Measurements from ENCODE around the gene WFDC1.
"Not testable (repeated sequence)": the region's sequence is repeated elsewhere in the genome, so short reads cannot be mapped to it uniquely, and the experiment has no call there.

The WFDC1 gene

DNA sequence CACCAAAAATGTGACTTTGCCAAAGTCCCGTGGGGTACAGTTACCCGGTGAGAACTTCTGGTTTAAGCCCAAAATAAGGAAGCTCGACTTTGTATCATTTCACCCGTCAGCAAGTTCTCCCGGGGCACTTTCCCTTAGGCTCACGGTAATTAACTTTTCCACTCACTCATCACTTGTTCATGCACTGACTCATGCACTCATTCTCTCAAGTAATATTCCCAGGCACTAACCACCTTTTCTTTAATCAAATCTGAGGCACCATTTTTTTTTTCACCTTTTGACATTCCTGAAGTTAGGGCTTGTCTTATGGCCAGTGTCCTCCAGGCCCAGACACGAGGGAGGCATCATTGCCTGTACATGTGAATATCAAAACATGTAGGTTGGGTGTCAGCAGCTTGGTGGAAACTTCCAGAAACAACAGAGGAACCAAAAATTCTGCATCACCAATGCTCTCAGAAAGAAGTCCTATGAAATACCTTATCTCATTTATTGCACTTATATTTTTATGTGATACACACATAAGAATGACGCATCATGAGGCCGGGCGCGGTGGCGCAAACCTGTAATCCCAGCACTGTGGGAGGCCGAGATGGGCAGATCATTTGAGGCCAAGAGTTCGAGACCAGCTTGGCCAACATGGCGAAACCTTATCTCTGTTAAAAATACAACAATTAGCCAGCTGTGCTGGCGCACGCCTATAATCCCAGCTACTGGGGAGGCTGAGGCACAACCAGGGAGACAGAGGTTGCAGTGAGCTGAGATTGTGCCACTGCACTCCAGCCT, 37.5 kb downstream of the WFDC1 start:
- no peak overlapping the region for H3K4me3 ChIP-seq

DNA sequence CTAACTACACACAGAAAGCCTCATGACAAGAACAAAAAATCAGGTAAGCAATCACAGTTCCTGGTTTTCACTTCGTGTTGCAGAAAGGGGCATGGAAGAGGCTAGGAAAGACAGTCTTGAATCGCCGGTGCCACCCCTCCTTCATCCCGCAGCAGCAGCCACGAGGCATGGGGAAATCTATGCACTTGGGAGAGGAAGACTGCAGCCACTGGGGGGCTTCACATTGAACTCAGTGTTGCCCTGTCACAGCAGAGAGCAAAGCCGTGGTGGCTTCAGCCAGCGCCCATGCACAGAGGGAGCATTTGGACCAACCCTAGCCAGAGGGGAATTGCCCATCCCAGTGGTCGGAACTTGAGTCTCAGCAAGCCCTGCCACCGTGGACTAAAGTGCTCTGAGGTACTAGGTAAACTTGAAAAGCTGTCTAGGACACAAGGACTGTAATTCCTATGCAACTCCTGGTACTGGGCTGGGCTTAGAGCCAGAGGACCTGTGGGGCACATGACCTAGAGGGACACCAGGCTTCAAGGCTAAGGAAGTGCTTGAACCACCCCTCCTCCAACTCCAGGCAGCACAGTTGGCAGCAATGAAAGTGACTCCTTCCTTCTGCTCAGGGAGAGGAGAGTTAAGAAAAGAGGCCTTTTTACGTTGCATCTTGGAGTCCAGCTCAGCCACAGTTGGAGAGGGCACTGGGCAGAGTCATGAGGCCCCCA, 38.5 kb downstream of the WFDC1 start:
- no peak overlapping the region for H3K27ac ChIP-seq
- DNase-seq (ENCODE audit: low spot score): no peak
- TF ChIP-seq, protein P1, sequence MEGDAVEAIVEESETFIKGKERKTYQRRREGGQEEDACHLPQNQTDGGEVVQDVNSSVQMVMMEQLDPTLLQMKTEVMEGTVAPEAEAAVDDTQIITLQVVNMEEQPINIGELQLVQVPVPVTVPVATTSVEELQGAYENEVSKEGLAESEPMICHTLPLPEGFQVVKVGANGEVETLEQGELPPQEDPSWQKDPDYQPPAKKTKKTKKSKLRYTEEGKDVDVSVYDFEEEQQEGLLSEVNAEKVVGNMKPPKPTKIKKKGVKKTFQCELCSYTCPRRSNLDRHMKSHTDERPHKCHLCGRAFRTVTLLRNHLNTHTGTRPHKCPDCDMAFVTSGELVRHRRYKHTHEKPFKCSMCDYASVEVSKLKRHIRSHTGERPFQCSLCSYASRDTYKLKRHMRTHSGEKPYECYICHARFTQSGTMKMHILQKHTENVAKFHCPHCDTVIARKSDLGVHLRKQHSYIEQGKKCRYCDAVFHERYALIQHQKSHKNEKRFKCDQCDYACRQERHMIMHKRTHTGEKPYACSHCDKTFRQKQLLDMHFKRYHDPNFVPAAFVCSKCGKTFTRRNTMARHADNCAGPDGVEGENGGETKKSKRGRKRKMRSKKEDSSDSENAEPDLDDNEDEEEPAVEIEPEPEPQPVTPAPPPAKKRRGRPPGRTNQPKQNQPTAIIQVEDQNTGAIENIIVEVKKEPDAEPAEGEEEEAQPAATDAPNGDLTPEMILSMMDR (IDR thresholded peaks at IDR 0.05): no peak
- H3K4me3 ChIP-seq: no peak overlapping the region

More for the DNA sequence above, 37.5 kb downstream of the WFDC1 start:
- TF ChIP-seq, protein P1 (IDR thresholded peaks at IDR 0.05): no peak
- no peak for DNase-seq (ENCODE audit: low spot score)
- no peak overlapping the region for H3K27ac ChIP-seq

DNA sequence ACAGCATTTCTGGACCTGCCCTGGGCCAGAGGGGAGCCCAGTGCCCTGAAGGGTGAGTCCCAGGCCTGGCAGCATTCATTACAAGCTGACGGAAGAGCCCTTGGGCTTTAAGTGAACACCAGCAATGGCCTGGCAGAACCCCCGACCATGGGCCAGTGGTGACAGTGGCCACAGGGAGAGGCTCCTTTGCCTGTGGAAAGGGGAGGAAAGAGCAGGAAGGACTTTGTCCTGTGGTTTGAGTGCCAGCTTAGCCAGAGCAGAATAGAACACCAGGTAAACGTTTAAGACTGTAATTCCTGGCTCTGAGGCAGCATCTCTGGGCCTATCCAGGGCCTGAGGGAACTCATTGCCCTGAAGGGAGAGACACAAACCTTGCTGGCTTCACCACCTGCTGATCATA, 39.4 kb downstream of the WFDC1 start:
- DNase-seq (ENCODE audit: low spot score): no peak
- no peak overlapping the region for H3K27ac ChIP-seq
- TF ChIP-seq, protein P1 (IDR thresholded peaks at IDR 0.05): no peak
- H3K4me3 ChIP-seq: no peak overlapping the region

DNA sequence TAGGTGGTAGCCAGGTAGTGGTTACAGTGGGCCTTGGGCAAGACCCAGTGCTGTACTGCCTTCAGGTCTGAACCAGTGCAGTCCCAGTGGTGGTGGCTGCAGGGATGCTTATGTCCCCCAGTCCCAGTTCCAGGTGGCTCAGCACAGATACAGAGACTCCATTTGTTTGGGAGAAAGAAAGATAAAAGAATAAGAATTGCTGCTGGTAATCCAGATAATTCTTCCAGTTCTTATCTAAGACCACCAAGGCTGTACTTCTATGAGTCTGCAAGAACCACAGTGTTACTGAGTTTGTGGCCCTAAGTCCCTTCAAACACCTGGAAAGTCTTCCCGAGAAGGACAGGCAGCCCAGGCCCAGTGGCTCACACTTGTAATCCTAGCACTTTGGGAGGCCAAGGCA, 39.8 kb downstream of the WFDC1 start:
- Histone ChIP-seq H3K27ac (no peak overlapping the region), H3K4me3 (no peak overlapping the region)
- TF ChIP-seq, protein P1 (IDR thresholded peaks at IDR 0.05): no peak
- DNase-seq (ENCODE audit: low spot score): no peak

DNA sequence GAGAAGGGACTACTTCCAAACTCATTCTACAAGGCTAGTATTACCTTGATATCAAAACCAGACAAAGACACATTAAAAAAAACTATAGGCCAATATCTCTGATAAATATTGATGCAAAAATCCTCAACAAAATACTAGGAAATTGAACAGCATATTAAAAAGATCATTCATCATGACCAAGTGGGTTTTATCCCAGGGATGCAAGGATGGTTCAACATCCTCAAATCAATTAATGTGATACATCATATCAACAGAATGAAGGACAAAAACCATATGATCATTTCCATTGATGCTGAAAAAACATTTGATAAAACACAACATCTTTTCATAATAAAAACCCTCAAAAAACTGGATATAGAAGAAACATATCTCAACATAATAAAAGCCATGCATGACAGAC, 42.6 kb downstream of the WFDC1 start:
- not testable (repeated sequence) for H3K4me3 ChIP-seq; DNase-seq (ENCODE audit: low spot score); H3K27ac ChIP-seq

DNA sequence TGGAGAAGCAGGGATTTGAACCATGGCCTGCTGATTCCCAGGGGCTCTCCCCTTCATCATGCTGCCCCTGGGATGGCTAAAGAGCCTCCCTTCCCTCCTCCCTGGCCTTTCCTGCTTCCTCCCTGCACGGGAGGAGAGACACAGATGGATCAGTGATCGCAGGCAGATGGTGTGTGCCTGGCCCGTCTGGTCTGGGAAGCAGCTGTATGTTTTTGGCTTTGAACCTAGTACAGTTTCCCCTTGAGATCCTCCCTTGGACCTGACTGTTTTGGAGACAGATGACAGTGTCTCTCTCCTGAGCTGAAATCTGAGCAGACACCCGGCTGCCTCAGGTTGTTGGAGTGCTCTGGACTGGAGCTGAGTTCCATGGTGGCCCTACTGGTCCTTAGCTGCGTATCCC, 44.6 kb downstream of the WFDC1 start:
- no peak overlapping the region for H3K4me3 ChIP-seq
- no peak overlapping the region for H3K27ac ChIP-seq
- TF ChIP-seq, protein P1 (IDR thresholded peaks at IDR 0.05): no peak
- DNase-seq (ENCODE audit: low spot score): no peak

DNA sequence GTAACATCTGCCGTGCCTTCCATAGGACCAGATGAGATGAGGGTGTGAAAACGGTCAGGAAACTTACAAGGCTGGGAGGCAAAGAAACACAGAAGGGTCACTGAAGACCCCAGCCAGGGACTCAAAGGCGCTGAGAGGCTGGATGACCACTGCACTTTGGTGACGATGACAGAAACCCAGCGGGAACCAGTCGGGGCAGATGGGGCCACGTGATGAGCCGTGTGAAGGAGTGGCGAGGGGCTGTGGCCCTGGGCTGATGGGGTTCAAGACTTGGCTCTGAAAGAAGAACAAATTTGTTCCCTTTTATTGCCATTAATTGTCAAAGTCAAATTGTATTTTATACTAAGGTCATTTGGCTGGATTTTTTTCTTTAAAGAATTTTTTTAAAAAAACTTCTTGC, 45.1 kb downstream of the WFDC1 start:
- TF ChIP-seq, protein P1 (IDR thresholded peaks at IDR 0.05): no peak

More for the DNA sequence above, 45.1 kb downstream of the WFDC1 start:
- no peak for DNase-seq (ENCODE audit: low spot score)
- Histone ChIP-seq H3K27ac (no peak overlapping the region), H3K4me3 (no peak overlapping the region)

Data from coronary artery (tissue), 2 donors.